22Rv1 (cell line): ENCODE data around the gene QSOX2.

Experiments used
- H3K27ac ChIP-seq: fragments of 450-650 bp; 2 replicates; pipeline ENCODE4 v1.5.1; 2017
- ZFX ChIP-seq: fragments of 450-650 bp; IDR thresholded peaks from 2 replicates; pipeline ENCODE4 v1.6.1; 2017; ENCODE audit warnings: antibody characterized with exemption, borderline replicate concordance
- TF ChIP-seq, protein P1 (sequence below): fragments of 450-650 bp; IDR thresholded peaks from 2 replicates; pipeline ENCODE4 v1.5.1; 2017; ENCODE audit warnings: mild to moderate bottlenecking

The QSOX2 gene

GRCh38 chr9:136179101-136179616 is 66.5 kb downstream of the QSOX2 start:
- TF ChIP-seq, protein P1, sequence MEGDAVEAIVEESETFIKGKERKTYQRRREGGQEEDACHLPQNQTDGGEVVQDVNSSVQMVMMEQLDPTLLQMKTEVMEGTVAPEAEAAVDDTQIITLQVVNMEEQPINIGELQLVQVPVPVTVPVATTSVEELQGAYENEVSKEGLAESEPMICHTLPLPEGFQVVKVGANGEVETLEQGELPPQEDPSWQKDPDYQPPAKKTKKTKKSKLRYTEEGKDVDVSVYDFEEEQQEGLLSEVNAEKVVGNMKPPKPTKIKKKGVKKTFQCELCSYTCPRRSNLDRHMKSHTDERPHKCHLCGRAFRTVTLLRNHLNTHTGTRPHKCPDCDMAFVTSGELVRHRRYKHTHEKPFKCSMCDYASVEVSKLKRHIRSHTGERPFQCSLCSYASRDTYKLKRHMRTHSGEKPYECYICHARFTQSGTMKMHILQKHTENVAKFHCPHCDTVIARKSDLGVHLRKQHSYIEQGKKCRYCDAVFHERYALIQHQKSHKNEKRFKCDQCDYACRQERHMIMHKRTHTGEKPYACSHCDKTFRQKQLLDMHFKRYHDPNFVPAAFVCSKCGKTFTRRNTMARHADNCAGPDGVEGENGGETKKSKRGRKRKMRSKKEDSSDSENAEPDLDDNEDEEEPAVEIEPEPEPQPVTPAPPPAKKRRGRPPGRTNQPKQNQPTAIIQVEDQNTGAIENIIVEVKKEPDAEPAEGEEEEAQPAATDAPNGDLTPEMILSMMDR = no peak
- TF ChIP-seq ZFX = no peak
- no peak overlapping the region for H3K27ac ChIP-seq

DNA sequence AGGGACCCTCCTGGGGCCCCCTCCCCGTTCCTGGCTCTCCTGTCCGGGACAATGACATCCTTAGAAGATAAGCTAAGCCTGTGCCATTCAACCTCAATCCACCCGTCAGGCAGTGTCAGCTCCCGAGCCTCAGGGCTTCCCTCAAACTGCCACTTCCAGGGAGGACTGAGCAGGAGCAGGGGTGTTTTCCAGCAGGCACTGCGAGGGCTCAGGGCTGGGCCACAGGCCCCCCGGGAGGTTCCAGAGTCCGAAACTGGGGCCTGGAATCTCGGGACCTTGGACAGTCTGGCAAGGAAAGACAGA is 66.9 kb downstream of the QSOX2 start:
- no peak overlapping the region for H3K27ac ChIP-seq
- no peak for TF ChIP-seq ZFX

DNA sequence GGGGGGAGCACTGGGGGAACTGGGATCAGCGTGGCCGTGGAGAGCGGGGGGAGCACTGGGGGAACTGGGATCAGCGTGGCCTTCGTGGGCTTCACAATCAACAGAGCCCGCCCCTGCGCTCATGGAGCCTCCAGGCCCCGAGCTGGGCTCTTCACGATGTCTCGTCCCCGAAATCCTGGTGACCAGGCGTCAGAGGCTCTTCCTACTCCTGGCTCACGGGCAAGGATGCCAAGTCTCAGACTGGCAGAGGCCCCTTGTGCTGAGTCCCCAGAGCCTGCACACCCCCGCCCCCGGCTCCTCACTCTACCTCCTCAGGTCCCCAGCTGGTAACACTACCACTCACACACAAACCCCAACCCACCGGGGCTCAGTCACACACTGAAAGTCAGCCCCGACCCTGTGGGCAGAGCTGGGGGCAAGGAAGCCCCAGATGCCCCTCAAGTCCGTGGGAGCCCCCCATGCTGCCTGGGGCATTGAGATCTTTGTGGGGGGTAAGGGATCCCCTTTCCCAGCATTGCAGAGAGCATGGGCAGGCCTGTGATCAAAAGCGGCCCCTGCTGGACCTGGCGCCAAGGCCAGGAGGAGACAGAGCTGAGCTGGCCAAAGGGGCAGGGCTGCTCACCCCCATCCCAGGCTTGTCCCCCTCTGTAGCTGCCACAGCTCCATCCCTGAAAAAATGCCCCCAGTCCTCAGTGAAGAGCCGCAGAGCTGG is 67.4 kb downstream of the QSOX2 start:
- no peak for TF ChIP-seq ZFX
- TF ChIP-seq, protein P1 = no peak

GRCh38 chr9:136177224-136177623 is 68.4 kb downstream of the QSOX2 start:
- TF ChIP-seq, protein P1 = no peak
- no peak for TF ChIP-seq ZFX
- H3K27ac ChIP-seq = no peak overlapping the region

More for the DNA sequence above, 67.4 kb downstream of the QSOX2 start:
- H3K27ac ChIP-seq = no peak overlapping the region

DNA sequence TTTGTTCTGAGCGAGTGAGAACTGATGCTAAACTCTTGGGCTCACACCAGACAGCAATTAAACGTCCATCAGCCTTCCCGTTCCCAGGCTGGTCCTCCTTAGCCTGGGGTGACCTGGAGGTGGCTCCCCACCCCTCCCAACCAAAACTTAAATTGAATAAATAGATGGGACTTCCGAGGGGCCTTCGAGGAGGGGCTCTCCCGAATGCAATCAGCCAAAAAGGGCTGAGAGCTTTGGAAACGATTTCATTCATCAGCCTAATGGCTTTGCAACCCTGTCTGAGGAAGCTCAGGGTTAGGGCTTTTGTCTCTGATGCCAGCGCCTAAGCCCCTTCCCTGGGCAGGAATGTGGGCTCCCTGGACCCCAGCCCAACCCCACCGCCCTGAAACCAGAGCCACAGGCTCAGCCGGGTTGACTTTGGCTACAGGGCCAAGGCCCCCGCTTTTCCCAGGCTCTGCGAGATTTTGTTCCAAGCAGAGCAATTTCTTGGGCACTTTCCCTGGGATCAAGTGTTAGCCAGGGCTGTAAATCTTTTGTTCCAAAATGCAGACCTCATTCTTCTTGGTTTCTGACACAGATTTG is 69.9 kb downstream of the QSOX2 start:
- H3K27ac ChIP-seq = no peak overlapping the region
- TF ChIP-seq, protein P1 = no peak
- no peak for TF ChIP-seq ZFX

- H3K27ac ChIP-seq = no peak overlapping the region
- TF ChIP-seq, protein P1 = no peak
- no peak for TF ChIP-seq ZFX
Measured at GRCh38 chr9:136174779-136175615, 70.6 kb downstream of the QSOX2 start.

DNA sequence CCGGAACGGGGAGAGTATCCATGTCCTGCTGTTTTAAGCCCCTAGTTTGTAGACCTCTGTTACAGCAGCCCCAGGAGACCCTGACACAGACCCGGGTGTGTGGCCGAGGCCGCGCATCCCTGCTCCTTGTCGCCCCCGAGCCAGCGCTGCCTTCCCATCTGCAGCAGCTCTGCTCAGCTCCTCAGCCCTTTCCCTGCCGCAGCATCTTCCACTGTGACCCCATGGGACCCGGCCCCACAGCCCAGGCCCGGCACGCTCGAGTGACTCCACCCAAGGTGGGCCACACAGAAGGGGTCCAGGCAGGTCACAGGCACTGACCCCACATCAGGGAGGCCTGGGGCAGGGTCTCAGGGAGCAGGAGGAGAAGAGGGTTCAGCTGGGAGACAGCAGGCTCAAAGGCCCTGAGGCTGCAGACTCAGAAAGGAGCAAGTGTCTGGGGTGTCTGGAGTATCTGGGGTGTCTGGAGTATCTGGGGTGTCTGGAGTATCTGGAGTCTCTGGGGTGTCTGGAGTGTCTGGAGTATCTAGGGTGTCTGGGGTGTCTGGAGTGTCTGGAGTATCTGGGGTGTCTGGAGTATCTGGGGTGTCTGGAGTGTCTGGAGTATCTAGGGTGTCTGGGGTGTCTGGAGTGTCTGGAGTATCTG is 71.8 kb downstream of the QSOX2 start:
- no peak overlapping the region for H3K27ac ChIP-seq
- TF ChIP-seq, protein P1 = no peak
- TF ChIP-seq ZFX = no peak
